NCI-H146 (cell line): ENCODE results near the gene KIRREL3.

Source experiments
- DNase-seq: peaks from one replicate; lab custom pipeline; 2025; lab: John Stamatoyannopoulos, UW

Gene KIRREL3

GRCh38 chr11:126634963-126635362 is 365.6 kb downstream of the KIRREL3 start:
- no peak for DNase-seq

GRCh38 chr11:126633330-126633729 is 367.2 kb downstream of the KIRREL3 start:
- no peak for DNase-seq

DNA sequence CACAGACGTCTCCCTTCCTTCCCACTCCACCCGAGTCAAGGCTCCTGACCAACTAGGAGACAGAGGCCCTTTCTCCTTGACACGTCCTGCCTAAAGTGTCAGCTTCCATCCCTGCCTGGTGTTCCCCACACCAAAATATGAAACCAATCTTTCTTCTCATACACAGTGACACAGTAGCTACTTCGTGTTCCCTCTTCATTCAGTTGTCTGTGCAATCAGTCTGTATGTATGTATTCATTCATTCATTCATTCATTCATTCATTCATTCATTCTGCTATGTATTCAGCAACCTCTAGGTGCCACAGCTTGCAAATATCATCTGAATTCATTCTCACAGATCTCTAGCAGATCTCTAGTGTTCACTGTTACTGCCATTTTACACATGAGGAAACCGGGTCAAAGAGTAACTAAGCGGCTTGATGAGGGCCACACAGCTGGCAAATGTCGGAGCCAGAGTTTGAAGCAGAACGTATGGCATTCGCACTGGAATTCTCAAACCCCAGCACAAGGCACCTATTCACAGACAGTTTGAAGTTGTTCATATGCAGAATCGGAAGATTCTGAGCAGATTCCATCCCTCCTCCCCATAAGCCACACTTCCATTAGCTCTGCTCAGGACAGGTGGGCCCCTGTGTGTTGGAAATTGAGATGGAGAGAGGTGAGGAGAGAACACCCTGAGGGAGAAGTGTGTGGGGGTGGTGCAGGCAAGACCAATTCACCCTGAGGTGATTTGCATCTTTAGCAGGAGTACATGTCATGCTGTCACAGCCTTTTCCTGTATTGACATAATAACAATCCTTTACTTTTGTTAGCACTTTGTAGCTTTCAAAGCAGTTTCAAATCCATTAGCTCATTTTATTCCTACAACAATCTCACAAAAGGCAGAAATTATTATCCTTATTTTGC is 369.4 kb downstream of the KIRREL3 start:
- DNase-seq, result peak; percentile 33

GRCh38 chr11:126630488-126630887 is 370.1 kb downstream of the KIRREL3 start:
- DNase-seq, result no peak

DNA sequence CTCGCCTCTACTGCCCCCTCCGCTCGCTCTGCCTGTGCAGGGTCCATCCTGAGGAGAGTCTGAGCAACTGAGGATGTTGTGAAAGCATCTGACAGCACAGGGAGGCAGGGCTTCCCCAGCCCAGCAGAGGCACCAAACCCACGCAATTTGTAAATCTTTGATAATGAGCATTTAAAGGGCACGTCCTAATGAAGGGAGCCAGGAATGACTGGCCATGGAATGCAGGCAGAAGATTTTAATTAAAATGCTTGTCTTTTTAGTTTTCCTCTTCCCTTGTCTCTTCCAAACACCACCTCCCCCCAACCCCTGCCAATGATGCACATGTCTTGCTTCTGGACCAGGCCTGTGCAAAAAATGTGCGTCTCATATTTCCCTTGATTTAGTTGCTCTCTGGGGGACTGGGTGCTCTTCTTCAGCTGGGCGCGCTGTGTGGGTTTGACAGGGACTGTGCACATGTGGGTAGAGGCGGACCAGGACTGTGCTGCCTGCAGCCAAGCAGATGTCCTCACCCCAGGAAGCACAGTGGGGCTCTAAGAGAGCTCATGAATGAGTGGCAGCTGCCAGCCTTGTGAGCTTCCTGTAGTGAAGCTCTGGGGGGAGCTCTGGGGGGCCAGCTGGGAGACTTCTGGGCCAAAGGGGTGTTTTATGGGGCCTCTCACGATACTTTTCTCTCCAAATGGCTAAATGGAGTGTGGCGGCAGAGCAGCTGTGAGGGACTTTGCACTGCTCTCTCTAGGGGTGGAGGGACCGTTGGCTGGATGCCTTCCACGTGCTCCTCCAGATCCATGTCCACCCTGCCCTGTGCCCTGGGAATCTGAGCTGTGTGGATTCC is 371.6 kb downstream of the KIRREL3 start:
- DNase-seq, result peak; percentile 89

- no peak for DNase-seq
Observed at GRCh38 chr11:126628450-126628789, 372.1 kb downstream of the KIRREL3 start.

GRCh38 chr11:126627421-126627820 is 373.1 kb downstream of the KIRREL3 start:
- peak; percentile 31 for DNase-seq

DNA sequence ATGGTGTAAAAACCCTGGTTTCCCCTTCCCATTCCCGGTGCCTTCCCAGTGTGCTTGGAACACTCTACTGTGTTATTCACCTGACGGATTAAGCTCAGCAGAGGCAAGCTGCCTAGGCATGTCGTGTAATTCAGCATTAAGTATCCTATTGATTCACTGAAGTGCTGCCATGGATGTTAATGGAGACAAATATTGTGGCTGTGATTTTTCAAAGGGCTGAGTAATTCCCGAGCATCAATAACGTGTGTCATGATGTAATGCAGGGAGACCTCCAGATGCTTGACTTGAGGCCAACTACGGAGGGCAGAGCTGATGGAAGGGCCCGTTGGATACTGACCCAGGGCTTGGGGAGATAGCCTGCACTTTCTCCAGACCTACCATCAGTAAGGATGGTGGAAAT is 376.1 kb downstream of the KIRREL3 start:
- no peak for DNase-seq

- no peak for DNase-seq
Observed at GRCh38 chr11:126619516-126619915, 381.1 kb downstream of the KIRREL3 start.

GRCh38 chr11:126615845-126616244 is 384.7 kb downstream of the KIRREL3 start:
- no peak for DNase-seq

DNA sequence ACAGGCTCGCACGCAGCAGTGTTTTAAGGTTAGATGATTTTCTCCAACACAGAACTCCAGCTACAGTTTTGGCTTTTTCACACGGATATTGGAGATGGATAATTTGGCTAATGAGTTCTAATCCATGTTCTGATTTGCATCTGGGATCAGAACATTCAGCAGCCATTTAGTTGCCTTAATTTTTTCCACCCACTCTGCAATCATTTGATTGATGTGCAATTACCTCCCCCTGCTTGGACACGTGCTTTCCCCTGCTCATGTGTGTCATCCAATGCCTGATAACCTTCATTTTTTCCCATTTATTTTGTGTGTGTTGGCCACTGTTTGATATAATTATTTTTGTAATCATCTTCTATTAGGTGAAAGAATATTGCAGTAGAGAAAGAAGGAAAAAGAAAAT is 387.3 kb downstream of the KIRREL3 start:
- DNase-seq, result no peak

GRCh38 chr11:126612671-126613070 is 387.9 kb downstream of the KIRREL3 start:
- no peak for DNase-seq

DNA sequence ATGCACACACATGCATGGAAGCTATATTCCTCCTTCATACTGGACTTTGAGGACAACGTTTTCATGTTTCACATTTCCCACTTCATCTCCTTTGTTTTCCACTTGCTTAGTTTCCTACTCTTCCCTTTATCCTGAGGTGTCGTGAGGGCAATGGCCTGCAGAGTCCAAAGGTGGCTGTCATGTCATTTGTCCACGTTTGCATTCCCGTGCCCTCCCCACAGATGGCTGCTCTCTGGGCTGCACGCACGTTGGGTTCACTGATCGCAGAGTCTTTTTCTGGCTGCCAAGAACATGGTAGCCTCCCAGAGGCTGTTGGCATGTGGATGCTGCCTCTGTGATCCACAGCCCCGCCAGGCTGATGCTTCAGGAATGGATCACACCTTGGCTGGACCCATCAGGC is 389.1 kb downstream of the KIRREL3 start:
- DNase-seq, result no peak

DNA sequence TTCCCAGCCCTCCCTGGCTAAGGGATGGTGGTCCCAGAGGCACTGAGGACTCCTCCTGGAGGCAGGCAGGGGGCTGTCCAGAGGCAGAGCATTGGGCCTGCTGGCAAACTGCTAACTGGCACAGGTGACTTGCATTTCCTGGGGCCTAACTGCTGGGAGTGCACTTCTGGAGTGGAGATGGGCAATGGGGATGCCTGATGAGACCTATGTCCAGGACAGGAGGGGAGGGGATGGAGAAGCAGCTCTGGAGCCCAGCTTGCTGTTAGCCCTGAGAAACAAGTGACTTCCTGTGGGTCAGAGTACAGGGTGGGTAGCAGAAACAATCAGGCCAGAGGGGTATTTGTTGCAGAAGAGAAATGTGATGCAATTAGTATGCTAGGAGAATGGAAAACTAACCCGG is 391.9 kb downstream of the KIRREL3 start:
- peak; percentile 43 for DNase-seq

- DNase-seq, result peak; percentile 92
Observed at GRCh38 chr11:126607776-126608541, 392.6 kb downstream of the KIRREL3 start.

DNA sequence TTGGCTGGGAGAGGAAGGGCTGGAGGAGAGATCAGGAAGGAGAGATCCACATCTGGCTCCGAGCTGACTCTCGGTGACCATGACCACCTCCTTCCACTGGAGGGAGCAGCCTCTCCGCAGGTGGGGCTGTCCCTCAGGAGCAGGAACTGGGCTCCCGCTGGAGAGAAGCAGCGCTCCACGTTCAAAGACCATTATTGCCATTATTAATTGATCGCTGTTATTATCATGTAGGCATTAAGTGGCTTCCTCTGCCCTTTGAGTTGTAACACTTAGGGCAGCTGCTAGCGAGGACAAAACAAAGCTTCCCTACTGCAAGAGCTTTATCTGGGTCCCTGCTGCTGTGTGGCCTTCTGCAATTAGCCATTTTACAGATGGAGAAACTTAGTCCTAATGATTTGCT is 393.2 kb downstream of the KIRREL3 start:
- DNase-seq, result peak; percentile 91

DNA sequence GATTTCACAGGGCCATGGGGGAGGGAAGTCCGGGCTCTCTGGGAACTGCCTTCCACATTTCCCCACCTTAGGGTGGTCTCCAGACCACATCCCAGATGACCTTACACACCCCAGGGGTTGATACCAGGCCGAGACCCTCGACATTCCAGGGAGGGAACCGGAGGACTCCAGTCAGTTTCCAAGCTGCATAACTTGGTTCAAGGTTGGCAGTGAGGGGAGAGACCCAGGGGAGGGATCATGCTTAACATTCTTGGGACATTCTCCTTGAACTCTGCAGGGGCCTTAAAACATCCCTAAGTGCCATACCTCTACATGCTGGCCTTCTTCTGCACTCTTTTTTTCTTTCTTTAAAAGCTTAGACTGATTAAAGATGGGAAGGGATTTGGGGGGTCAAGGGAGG is 394.1 kb downstream of the KIRREL3 start:
- no peak for DNase-seq

GRCh38 chr11:126604461-126604860 is 396.1 kb downstream of the KIRREL3 start:
- peak; percentile 79 for DNase-seq

DNA sequence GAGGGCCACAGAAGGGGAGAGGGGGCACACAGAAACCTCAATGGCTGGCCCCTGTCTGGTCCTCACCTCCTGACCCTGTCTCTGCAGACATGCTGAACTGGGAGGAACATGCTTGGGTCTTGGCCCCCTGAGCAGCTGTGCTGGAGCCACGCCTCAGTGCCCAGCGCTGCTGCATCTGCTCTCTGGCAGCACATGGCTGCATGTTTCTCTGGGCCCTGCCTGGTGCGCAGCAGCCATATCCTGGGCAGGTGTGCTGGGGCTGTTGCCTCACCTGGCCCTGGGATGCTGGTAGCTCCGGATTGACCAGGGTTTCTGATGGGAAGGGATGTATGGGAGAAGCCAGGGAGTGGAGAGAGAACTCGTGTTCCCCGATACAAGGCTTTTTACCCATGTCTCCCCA is 397.1 kb downstream of the KIRREL3 start:
- DNase-seq, result peak; percentile 26

DNA sequence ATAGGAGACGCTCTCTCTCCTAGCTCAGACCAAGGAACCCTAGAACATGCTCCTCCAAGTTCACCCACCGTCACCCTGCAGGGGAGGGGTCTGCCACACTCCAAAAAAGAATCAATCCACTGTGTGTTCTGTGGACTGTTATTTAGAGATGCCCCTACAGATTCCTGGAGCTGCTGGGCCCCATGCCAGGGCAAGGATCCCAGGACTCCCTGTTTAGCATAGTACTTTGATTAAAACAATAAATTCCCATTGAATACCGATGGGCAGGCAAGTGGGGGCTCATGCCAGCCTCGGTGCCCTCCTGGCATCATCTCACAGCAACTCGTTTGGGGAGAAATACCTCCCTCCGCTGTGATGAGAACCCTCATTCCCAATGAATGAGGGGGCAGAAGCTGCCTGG is 397.6 kb downstream of the KIRREL3 start:
- no peak for DNase-seq

- DNase-seq, result no peak
Observed at GRCh38 chr11:126602349-126602940, 398.1 kb downstream of the KIRREL3 start.
